H9 (cell line): ENCODE data around the gene CDHR5. TPM values are rescaled to one million over a fixed set of nuclear protein-coding genes. Genes with fewer than 3 reads are reported as not detected.

Experiments
- DNase-seq: peaks from one replicate; pipeline ENCODE4 v3.0.0-alpha.2; 2017
- H2AFZ ChIP-seq: one replicate; pipeline ENCODE4 v1.6.1; 2013; ENCODE audit warnings: mild to moderate bottlenecking, low read length, control low read depth, moderate library complexity
- H2AK5ac ChIP-seq: 2 replicates; pipeline ENCODE4 v1.6.1; 2013; ENCODE audit warnings: low read length, control low read depth, mixed read lengths; ENCODE audit not compliant: insufficient read length
- H2BK120ac ChIP-seq: one replicate; pipeline ENCODE4 v1.6.1; 2013; ENCODE audit warnings: low read depth, mild to moderate bottlenecking, low read length, control low read depth, inconsistent platforms; ENCODE audit not compliant: poor library complexity, severe bottlenecking
- H2BK12ac ChIP-seq: 2 replicates; pipeline ENCODE4 v1.6.1; 2013; ENCODE audit warnings: low read length, control low read depth, mixed read lengths, low read depth; ENCODE audit not compliant: insufficient read length
- H2BK15ac ChIP-seq: 2 replicates; pipeline ENCODE4 v1.6.1; 2013; ENCODE audit warnings: low read depth, low read length, control low read depth
- H2BK20ac ChIP-seq: one replicate; pipeline ENCODE4 v1.6.1; 2013; ENCODE audit warnings: low read depth, mild to moderate bottlenecking, low read length, control low read depth, inconsistent platforms; ENCODE audit not compliant: poor library complexity, severe bottlenecking
- H2BK5ac ChIP-seq: 2 replicates; pipeline ENCODE4 v1.6.1; 2013; ENCODE audit warnings: low read length, control low read depth, mixed read lengths; ENCODE audit not compliant: insufficient read length
- H3K14ac ChIP-seq: 2 replicates; pipeline ENCODE4 v1.6.1; 2013; ENCODE audit warnings: low read length, control low read depth; ENCODE audit not compliant: insufficient read depth
- H3K18ac ChIP-seq: 2 replicates; pipeline ENCODE4 v1.6.1; 2013; ENCODE audit warnings: low read depth, mild to moderate bottlenecking, mixed read lengths, low read length, control low read depth; ENCODE audit not compliant: insufficient read length
- H3K23ac ChIP-seq: 2 replicates; pipeline ENCODE4 v1.6.1; 2013; ENCODE audit warnings: low read length, control low read depth, mixed read lengths, low read depth; ENCODE audit not compliant: insufficient read length
- H3K23me2 ChIP-seq: 2 replicates; pipeline ENCODE4 v1.6.1; 2013; ENCODE audit warnings: low read depth, mild to moderate bottlenecking, mixed read lengths, low read length, control low read depth; ENCODE audit not compliant: insufficient read length, poor library complexity, severe bottlenecking
- H3K27ac ChIP-seq: 2 replicates; pipeline ENCODE4 v1.5.1; 2013; ENCODE audit warnings: low read length, control low read depth, mixed read lengths, low read depth; ENCODE audit not compliant: insufficient read length
- H3K27me3 ChIP-seq: 2 replicates; pipeline ENCODE4 v1.6.1; 2013; ENCODE audit warnings: low read length, control low read depth, inconsistent platforms; ENCODE audit not compliant: insufficient read depth
- H3K4ac ChIP-seq: 2 replicates; pipeline ENCODE4 v1.6.1; 2013; ENCODE audit warnings: low read depth, mild to moderate bottlenecking, control low read depth, inconsistent platforms, low read length, moderate library complexity
- H3K4me1 ChIP-seq: 2 replicates; pipeline ENCODE4 v1.6.1; 2013; ENCODE audit warnings: low read length, control low read depth, inconsistent platforms; ENCODE audit not compliant: insufficient read depth
- H3K4me2 ChIP-seq: 2 replicates; pipeline ENCODE4 v1.6.1; 2013; ENCODE audit warnings: low read length, control low read depth, mixed read lengths; ENCODE audit not compliant: insufficient read length, insufficient read depth
- H3K56ac ChIP-seq: 2 replicates; pipeline ENCODE4 v1.6.1; 2013; ENCODE audit warnings: low read depth, mild to moderate bottlenecking, mixed read lengths, low read length, control low read depth; ENCODE audit not compliant: insufficient read length
- H3K79me1 ChIP-seq: 2 replicates; pipeline ENCODE4 v1.6.1; 2013; ENCODE audit warnings: low read depth, mild to moderate bottlenecking, moderate library complexity, low read length, control low read depth, inconsistent platforms; ENCODE audit not compliant: insufficient read depth, poor library complexity, severe bottlenecking
- H3K79me2 ChIP-seq: 2 replicates; pipeline ENCODE4 v1.6.1; 2013; ENCODE audit warnings: low read length, control low read depth, inconsistent platforms; ENCODE audit not compliant: insufficient read depth
- H3K9ac ChIP-seq: 2 replicates; pipeline ENCODE4 v1.6.1; 2013; ENCODE audit warnings: low read length, control low read depth, mixed read lengths; ENCODE audit not compliant: insufficient read length; ENCODE audit errors: extremely low read depth
- H3K9me3 ChIP-seq: one replicate; pipeline ENCODE4 v1.6.1; 2013; ENCODE audit warnings: low read depth, low read length, inconsistent platforms; ENCODE audit not compliant: control insufficient read depth
- H3T11ph ChIP-seq: one replicate; pipeline ENCODE4 v1.6.1; 2013; ENCODE audit warnings: mild to moderate bottlenecking, low read length, control low read depth, inconsistent platforms
- H4K20me1 ChIP-seq: one replicate; pipeline ENCODE4 v1.6.1; 2013; ENCODE audit not compliant: control insufficient read depth, insufficient read length, insufficient read depth
- H4K5ac ChIP-seq: 2 replicates; pipeline ENCODE4 v1.6.1; 2013; ENCODE audit warnings: low read depth, mild to moderate bottlenecking, mixed read lengths, low read length, control low read depth; ENCODE audit not compliant: insufficient read length
- H4K8ac ChIP-seq: replicated peaks from 2 replicates; pipeline ENCODE4 v1.6.1; 2013; ENCODE audit warnings: low read length, control low read depth, mixed read lengths, low read depth; ENCODE audit not compliant: insufficient read length
- H4K91ac ChIP-seq: 2 replicates; pipeline ENCODE4 v1.6.1; 2013; ENCODE audit warnings: low read depth, mild to moderate bottlenecking, moderate library complexity, mixed read lengths, low read length, control low read depth; ENCODE audit not compliant: insufficient read length
- H3K27ac Mint-ChIP-seq, 3 experiments: 2 replicates in 2 of 3; 3 replicates in 1 of 3; pipeline ENCODE4 v1.8.0; 2020 to 2021; ENCODE audit warnings: mixed read lengths in 3 of 3, mild to moderate bottlenecking in 1 of 3, moderate library complexity in 1 of 3
- H3K27me3 Mint-ChIP-seq: 2 replicates; pipeline ENCODE4 v1.8.0; 2021; ENCODE audit warnings: low read depth, mild to moderate bottlenecking, moderate library complexity, mixed read lengths
- H3K36me3 Mint-ChIP-seq, 3 experiments: 2 replicates in 2 of 3; 3 replicates in 1 of 3; pipeline ENCODE4 v1.8.0; 2020 to 2021; ENCODE audit warnings: low read depth in 3 of 3, mixed read lengths in 3 of 3; ENCODE audit not compliant: insufficient read depth in 1 of 3
- H3K4me1 Mint-ChIP-seq, 2 experiments: 2 replicates each; pipeline ENCODE4 v1.8.0; 2020; ENCODE audit warnings: mixed read lengths in 2 of 2
- H3K4me3 Mint-ChIP-seq, 2 experiments: 2 replicates in 1 of 2; 3 replicates in 1 of 2; pipeline ENCODE4 v1.8.0; 2020 to 2021; ENCODE audit warnings: mild to moderate bottlenecking in 2 of 2, mixed read lengths in 2 of 2, moderate library complexity in 1 of 2
- H3K9me3 Mint-ChIP-seq, 2 experiments: 2 replicates in 1 of 2; 3 replicates in 1 of 2; pipeline ENCODE4 v1.8.0; 2020; ENCODE audit warnings: mild to moderate bottlenecking in 2 of 2, mixed read lengths in 2 of 2, moderate library complexity in 1 of 2
- CTCF ChIP-seq: fragments of 200-600 bp; sonication (generic); conservative IDR thresholded peaks from 3 replicates; pipeline ENCODE4 v1.8.0; 2021; ENCODE audit warnings: antibody characterized with exemption, mild to moderate bottlenecking
- WGBS: extraction: QIAGEN DNeasy Blood & Tissue Kit; methylation state at CpG from one replicate; pipeline ENCODE4 v1.1.7; 2013; ENCODE audit warnings: missing lambda C conversion rate, low lambda C conversion rate, mixed read lengths; ENCODE audit not compliant: insufficient read length; ENCODE audit errors: extremely low coverage; 5-methylcytosine and 5-hydroxymethylcytosine counted together
- total RNA-seq: library from RNA; stranded (reverse); gene quantifications from 2 replicates; pipeline ENCODE4 v1.2.1, GENCODE V29; 2021

Gene CDHR5
- total RNA-seq, 1 experiment from 2014 or later: not detected

GRCh38 chr11:638631-639331, 14.0 kb upstream of the CDHR5 start:
- Mint-ChIP-seq H3K4me1 (peaks cover 18 to 28% of the 10 kb centered on the region in 2 experiments), H3K27me3 (peaks cover 55% of the 10 kb centered on the region), H3K27ac (peak overlapping the region; percentile 15 to 97 (median 93); a peak in 5 of 7 replicates), H3K4me3 (peak overlapping the region; percentile 55 to 75), H3K36me3 (peaks cover 0 to 17% (median 0%) of the 10 kb centered on the region in 3 experiments; a peak in 3 of 7 replicates), H3K9me3 (no peaks in the 10 kb centered on the region; a peak in 2 of 5 replicates)
- Histone ChIP-seq H3K23ac (no peak overlapping the region), H3K9me3 (no peaks in the 10 kb centered on the region), H2BK12ac (no peak overlapping the region), H3K27ac (no peak overlapping the region), H3K4me1 (no peaks in the 10 kb centered on the region; the same call in 1 of the 2 replicates), H3K14ac (peak overlapping the region; percentile 50), H2AFZ (no peak overlapping the region), H2AK5ac (no peak overlapping the region), H3K18ac (peak overlapping the region; percentile 52), H4K91ac (no peak overlapping the region), H4K20me1 (no peaks in the 10 kb centered on the region), H3K9ac (no peak overlapping the region), H3K4ac (no peak overlapping the region), H2BK5ac (no peak overlapping the region), H3K4me2 (peak overlapping the region; percentile 33), H4K8ac (no peak overlapping the region), H2BK15ac (no peak overlapping the region), H2BK20ac (no peak overlapping the region), H4K5ac (no peak overlapping the region), H2BK120ac (no peak overlapping the region), H3K56ac (no peak overlapping the region), H3K79me2 (no peaks in the 10 kb centered on the region), H3K23me2 (peaks cover 19% of the 10 kb centered on the region), H3T11ph (no peak overlapping the region), H3K27me3 (peaks cover 33% of the 10 kb centered on the region), H3K79me1 (no peaks in the 10 kb centered on the region)
- TF ChIP-seq CTCF: no peak
- WGBS: no CpG with 5 or more reads among the region's 28 CpGs
- peak; percentile 59 for DNase-seq
